ENCODE data around the gene UBL7. TPM values are rescaled to one million over a fixed set of nuclear protein-coding genes. Genes with fewer than 3 reads are reported as not detected.

Gene UBL7
- polyA plus RNA-seq, 3 donors: 43.4 to 103 (median 95.1) TPM

DNA sequence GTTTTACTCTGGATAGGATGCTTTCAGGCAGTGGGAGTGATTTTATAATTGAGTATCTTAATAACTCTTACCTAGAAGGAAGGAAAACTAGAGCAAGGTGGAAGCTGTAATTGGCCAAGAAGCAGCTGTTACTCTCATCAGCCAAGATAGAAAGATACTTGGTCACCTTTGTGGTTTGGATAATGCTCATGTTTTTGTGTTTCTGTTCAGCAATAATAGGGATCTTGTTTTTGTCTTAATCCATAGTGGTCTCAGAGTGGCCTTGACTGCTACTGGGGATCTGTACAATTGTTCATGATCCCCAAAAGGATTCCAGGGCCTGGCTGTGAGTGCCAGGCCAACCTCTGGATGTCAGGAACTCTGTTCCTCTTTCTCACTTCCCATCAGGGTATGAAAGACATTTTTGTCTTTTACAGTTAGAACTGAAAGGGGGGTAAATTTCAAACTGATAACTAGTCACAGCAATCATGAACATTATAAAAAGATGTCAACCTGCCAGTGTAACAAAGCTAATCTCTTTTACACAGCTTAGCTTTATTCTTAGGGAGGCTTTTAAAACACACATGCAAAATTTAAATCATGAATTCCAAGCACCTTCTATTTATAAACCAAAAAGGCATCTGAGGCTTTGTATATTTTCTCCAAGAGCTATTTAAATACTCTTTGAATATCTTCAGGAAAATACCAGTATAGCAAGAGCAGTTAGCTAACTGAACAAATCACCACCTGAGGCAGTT, 6.0 kb downstream of the UBL7 start:
- peaks cover 58 to 85% of the 10 kb centered on the region in 2 donors for H3K36me3 ChIP-seq (replicated peaks in 1 of 2; ENCODE audit: control insufficient read depth in 1 of 2, insufficient read depth in 2 of 2, low read length in 2 of 2)
- H3K4me2 ChIP-seq (replicated peaks; ENCODE audit: extremely low read depth, low read length, poor library complexity, severe bottlenecking): no peak overlapping the region
- Mint-ChIP-seq H3K4me1 (no peaks in the 10 kb centered on the region), H3K9me3 (no peaks in the 10 kb centered on the region), H3K4me3 (no peak overlapping the region), H3K27ac (peak overlapping the region in 1 of 7 donors; percentile 10), H3K36me3 (peaks cover 73 to 79% of the 10 kb centered on the region in 2 donors), H3K27me3 (ENCODE audit: low read depth in 3 of 3) (peaks cover 0 to 1% (median 0%) of the 10 kb centered on the region in 3 donors)
- DNase-seq: no peak
- H3K9me3 ChIP-seq (replicated peaks in 1 of 2; ENCODE audit: control insufficient read depth in 1 of 2, insufficient read depth in 1 of 2, low read length in 2 of 2): no peaks in the 10 kb centered on the region
- H3K4me1 ChIP-seq (ENCODE audit: control insufficient read depth in 1 of 2, insufficient read depth in 2 of 2, low read length in 2 of 2): peaks cover 1 to 3% of the 10 kb centered on the region in 2 donors
- H4K20me1 ChIP-seq (ENCODE audit: insufficient read depth, low read length): no peaks in the 10 kb centered on the region
- no peaks in the 10 kb centered on the region for H3K27me3 ChIP-seq (ENCODE audit: control insufficient read depth in 2 of 2, insufficient read depth in 2 of 2, low read length in 2 of 2)
- H3K27ac ChIP-seq (ENCODE audit: low read depth in 1 of 2, low read length in 2 of 2): no peak overlapping the region
- no peak overlapping the region for H3K9ac ChIP-seq (ENCODE audit: insufficient read depth, low read length, poor library complexity, severe bottlenecking)
- H3K4me3 ChIP-seq (replicated peaks in 1 of 3; ENCODE audit: low read depth in 2 of 3, low read length in 3 of 3): no peak overlapping the region
- TF ChIP-seq, protein P1, sequence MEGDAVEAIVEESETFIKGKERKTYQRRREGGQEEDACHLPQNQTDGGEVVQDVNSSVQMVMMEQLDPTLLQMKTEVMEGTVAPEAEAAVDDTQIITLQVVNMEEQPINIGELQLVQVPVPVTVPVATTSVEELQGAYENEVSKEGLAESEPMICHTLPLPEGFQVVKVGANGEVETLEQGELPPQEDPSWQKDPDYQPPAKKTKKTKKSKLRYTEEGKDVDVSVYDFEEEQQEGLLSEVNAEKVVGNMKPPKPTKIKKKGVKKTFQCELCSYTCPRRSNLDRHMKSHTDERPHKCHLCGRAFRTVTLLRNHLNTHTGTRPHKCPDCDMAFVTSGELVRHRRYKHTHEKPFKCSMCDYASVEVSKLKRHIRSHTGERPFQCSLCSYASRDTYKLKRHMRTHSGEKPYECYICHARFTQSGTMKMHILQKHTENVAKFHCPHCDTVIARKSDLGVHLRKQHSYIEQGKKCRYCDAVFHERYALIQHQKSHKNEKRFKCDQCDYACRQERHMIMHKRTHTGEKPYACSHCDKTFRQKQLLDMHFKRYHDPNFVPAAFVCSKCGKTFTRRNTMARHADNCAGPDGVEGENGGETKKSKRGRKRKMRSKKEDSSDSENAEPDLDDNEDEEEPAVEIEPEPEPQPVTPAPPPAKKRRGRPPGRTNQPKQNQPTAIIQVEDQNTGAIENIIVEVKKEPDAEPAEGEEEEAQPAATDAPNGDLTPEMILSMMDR (IDR thresholded peaks at IDR 0.05): no peak
- H2AFZ ChIP-seq (ENCODE audit: insufficient read depth, low read depth, low read length, poor library complexity, severe bottlenecking): no peak overlapping the region
- intact Hi-C loops (cut with micrococcal nuclease): no loop called here
- peaks cover 5% of the 10 kb centered on the region for H3K79me2 ChIP-seq (ENCODE audit: insufficient read depth, low read length)

DNA sequence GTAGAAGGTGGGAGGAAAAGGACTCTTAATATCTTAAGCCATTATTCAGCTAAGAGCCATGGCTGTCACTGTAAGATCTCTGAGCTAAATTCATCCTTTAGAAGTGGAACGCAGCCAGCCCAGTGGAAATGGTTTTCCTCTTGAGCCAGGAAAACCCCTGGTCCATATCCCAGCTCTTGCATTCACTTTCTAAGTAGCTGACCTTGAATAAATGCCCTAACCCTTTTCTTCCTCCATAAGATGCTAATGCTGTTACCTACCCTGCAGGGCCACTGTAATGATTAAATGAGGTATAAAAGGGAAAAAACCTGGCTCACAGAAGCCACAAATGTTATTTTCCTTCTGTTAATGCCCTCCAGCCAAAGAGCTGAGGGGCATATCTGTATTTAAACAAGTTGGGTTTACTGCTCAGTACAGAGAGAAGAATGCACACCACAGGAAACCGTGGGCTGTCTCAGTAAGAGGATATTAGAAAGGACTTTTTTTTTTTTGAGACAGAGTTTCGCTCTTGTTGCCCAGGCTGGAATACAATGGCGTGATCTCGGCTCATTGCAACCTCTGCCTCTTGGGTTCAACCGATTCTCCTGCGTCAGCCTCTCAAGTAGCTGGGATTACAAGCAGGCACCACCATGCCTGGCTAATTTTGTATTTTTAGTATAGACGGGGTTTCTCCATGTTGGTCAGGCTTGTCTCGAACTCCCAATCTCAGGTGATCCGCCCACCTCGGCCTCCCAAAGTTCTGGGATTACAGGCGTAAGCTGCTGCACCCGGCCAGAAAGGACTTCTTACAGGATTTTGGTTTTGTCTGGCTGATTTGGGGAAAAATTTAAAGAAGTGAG, 6.8 kb downstream of the UBL7 start:
- Mint-ChIP-seq H3K27ac (peak overlapping the region in 2 of 7 donors; percentile 10 to 16), H3K4me3 (no peak overlapping the region), H3K36me3 (peaks cover 81 to 87% of the 10 kb centered on the region in 2 donors), H3K9me3 (no peaks in the 10 kb centered on the region), H3K27me3 (ENCODE audit: low read depth in 3 of 3) (peaks cover 0 to 1% (median 0%) of the 10 kb centered on the region in 3 donors), H3K4me1 (no peaks in the 10 kb centered on the region)
- H3K4me2 ChIP-seq (replicated peaks; ENCODE audit: extremely low read depth, low read length, poor library complexity, severe bottlenecking): no peak overlapping the region
- 76% methylated on average over 8 of the region's 13 CpGs for WGBS (ENCODE audit: insufficient coverage)
- intact Hi-C loops (cut with micrococcal nuclease): no loop called here
- no peak overlapping the region for H3K4me3 ChIP-seq (replicated peaks in 1 of 3; ENCODE audit: low read depth in 2 of 3, low read length in 3 of 3)
- no peaks in the 10 kb centered on the region for H3K27me3 ChIP-seq (ENCODE audit: control insufficient read depth in 2 of 2, insufficient read depth in 2 of 2, low read length in 2 of 2)
- no peaks in the 10 kb centered on the region for H3K9me3 ChIP-seq (replicated peaks in 1 of 2; ENCODE audit: control insufficient read depth in 1 of 2, insufficient read depth in 1 of 2, low read length in 2 of 2)
- no peak overlapping the region for H3K9ac ChIP-seq (ENCODE audit: insufficient read depth, low read length, poor library complexity, severe bottlenecking)
- H3K36me3 ChIP-seq (replicated peaks in 1 of 2; ENCODE audit: control insufficient read depth in 1 of 2, insufficient read depth in 2 of 2, low read length in 2 of 2): peaks cover 66 to 93% of the 10 kb centered on the region in 2 donors
- no peak overlapping the region for H2AFZ ChIP-seq (ENCODE audit: insufficient read depth, low read depth, low read length, poor library complexity, severe bottlenecking)
- no peak overlapping the region for H3K27ac ChIP-seq (ENCODE audit: low read depth in 1 of 2, low read length in 2 of 2)
- H3K4me1 ChIP-seq (ENCODE audit: control insufficient read depth in 1 of 2, insufficient read depth in 2 of 2, low read length in 2 of 2): no peaks in the 10 kb centered on the region
- TF ChIP-seq, protein P1 (IDR thresholded peaks at IDR 0.05): no peak
- no peak for DNase-seq
- H4K20me1 ChIP-seq (ENCODE audit: insufficient read depth, low read length): no peaks in the 10 kb centered on the region
- H3K79me2 ChIP-seq (ENCODE audit: insufficient read depth, low read length): no peaks in the 10 kb centered on the region
